C4-2B (cell line): ENCODE measurements around the gene STAT5B.

Source experiments
- H3K27ac ChIP-seq: fragments of 450-650 bp; 2 replicates; pipeline ENCODE4 v1.5.1; 2017
- CTCF ChIP-seq: fragments of 450-650 bp; conservative IDR thresholded peaks from 2 replicates; pipeline ENCODE4 v1.5.1; 2017; ENCODE audit warnings: mild to moderate bottlenecking
- ZFX ChIP-seq: fragments of 450-650 bp; IDR thresholded peaks from 2 replicates; pipeline ENCODE4 v1.6.1; 2017

STAT5B gene

GRCh38 chr17:42282478-42283080 lies 6.4 kb upstream of the STAT5B start:
- no peak overlapping the region for H3K27ac ChIP-seq
- TF ChIP-seq CTCF = no peak
- no peak for TF ChIP-seq ZFX

- no peak overlapping the region for H3K27ac ChIP-seq
- TF ChIP-seq CTCF (no peak), ZFX (no peak)
Observed at GRCh38 chr17:42281571-42282096, 5.4 kb upstream of the STAT5B start.

- H3K27ac ChIP-seq = no peak overlapping the region
- no peak for TF ChIP-seq CTCF
- no peak for TF ChIP-seq ZFX
Observed at GRCh38 chr17:42279776-42280630, 3.8 kb upstream of the STAT5B start.

- TF ChIP-seq CTCF (no peak), ZFX (no peak)
- H3K27ac ChIP-seq = no peak overlapping the region; the same call in 1 of the 2 replicates
Observed at GRCh38 chr17:42277342-42277712, 1.1 kb upstream of the STAT5B start.

- TF ChIP-seq CTCF = no peak
- no peak for TF ChIP-seq ZFX
- peak overlapping the region; percentile 81 for H3K27ac ChIP-seq
Observed at GRCh38 chr17:42276609-42277341, 584 bp upstream of the STAT5B start.

- peak overlapping the region; percentile 81 for H3K27ac ChIP-seq
- TF ChIP-seq CTCF (no peak), ZFX (peak; percentile 94)
Observed at GRCh38 chr17:42275527-42276358, 448 bp downstream of the STAT5B start.
